NCI-H128 (cell line): ENCODE measurements around the gene SDF4.

Experiments used
- DNase-seq: peaks from one replicate; lab custom pipeline; 2025; ENCODE audit not compliant: unreplicated experiment; lab: John Stamatoyannopoulos, UW

Gene SDF4

DNA sequence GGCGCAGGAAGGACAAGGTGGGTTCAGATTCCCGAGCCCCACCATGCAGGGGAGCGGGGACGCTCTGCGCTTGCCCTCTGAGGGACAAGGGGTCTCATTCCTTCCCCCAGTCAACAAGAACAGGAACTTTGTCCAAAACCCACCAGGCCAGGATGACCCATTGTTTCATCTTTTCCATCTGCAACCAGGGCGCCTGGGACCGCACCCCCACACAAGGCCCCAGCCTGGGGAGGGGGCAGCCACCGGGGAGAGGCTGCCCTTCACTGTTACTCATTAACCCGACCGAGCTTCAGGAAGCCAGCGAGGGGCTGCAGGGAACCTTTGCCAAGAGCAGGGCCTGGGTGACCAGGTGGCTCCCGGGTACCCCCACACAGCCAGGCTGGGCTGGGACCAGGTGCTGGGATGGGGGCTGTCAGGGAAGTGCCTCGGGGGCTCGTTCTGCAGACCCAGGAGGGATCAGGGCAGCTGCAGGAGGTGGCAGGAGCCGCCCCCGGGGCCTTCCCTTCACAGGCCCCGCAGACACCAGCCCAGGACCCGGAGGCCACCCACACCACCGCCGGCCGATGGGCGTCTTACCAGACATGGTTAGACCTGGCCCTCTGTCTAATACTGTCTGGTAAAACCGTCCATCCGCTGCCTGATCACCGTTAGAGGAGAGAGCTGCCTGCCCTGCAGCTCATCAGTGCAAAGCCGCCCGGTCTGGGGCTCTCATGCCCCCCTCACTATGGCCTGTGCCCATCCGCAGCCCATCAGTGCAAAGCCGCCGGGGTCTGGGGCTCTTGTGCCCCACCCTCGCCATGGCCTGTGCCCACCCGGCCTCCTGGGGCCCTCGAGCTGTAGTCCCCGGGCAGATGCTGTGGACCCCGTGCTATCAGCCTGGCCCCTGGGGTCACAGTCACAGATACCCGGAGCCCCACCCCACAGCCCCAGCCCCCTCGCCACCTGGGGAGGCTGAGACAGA lies 63.1 kb downstream of the SDF4 start:
- no peak for DNase-seq

DNA sequence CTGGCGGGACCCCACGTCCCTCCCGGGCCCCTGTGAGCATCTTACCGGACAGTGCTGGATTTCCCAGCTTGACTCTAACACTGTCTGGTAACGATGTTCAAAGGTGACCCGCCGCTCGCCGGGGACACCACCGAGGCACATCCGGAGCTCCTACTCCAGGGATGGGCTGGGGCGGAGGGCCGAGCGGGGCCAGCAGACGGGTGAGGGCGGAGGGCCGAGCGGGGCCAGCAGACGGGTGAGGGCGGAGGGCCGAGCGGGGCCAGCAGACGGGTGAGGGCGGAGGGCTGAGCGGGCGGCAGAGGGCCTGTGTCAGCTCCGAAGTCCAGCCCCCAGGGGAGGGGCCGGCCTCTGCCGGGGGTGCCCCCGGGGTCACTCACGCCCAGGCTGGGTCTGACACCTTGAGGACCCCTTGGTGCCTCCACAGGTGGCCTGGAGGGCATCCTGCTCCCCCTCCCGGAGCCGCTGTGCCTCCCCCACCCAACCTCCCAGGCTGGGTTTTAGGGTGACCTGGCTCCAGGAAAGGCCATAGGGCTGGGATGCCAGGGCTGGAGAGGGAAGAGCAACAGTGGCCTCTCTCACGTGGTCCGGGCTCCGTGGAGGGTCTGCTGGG lies 63.9 kb downstream of the SDF4 start:
- no peak for DNase-seq

- DNase-seq: no peak
Observed at GRCh38 chr1:1167398-1167821, 64.4 kb downstream of the SDF4 start.
